DND-41 (cell line): ENCODE measurements around the gene VAMP1.

Experiments
- EZH2 ChIP-seq: IDR thresholded peaks from 3 replicates; pipeline ENCODE4 v1.6.1; 2012; ENCODE audit warnings: borderline replicate concordance, low read depth, mild to moderate bottlenecking, moderate library complexity, low read length, inconsistent platforms; ENCODE audit not compliant: severe bottlenecking
- TF ChIP-seq, protein P1 (sequence below): IDR thresholded peaks from 2 replicates; pipeline ENCODE4 v1.5.1; 2012; ENCODE audit warnings: borderline replicate concordance, low read length, moderate library complexity, mild to moderate bottlenecking; ENCODE audit not compliant: poor library complexity, severe bottlenecking; ENCODE audit errors: extremely low read depth

DNA sequence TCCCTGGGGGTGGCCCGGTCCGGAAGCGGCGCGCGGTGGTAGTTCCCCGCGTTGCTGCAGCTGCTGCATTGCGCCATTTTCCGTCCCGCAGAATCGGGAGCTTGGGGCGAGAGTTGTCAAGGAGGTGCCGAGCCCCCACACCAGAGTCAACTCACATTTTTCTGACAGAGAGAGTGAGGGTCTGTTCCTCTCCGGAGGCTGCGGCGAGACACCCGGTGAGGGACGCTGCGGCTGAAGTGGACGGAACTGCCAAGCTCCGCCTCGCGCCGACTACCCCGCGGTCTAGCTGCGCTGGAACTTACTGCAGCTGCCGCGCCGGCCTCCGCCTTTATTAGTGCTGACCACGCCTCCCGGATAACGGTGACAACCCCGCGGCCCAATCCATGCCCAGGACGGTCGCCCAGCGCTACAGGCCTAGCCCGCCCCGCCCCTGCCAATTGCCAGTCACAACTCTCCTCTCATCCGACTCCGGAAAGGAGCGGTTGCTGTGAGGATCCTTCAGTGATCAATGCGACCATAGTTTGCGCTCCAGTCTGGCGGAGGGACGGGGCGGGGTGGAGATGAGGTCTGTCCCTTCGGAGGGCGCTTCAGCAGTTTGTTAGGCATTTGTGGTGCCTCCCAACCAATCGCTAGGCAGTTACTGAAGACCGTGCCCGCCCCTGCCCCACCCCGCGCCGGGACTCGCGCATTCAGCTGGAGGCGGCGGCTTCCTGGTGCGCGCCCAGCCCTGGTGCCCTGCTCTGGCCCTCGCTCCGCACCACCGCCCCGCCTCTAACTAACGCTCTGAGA, at the start of gene VAMP1:
- TF ChIP-seq, protein P1, sequence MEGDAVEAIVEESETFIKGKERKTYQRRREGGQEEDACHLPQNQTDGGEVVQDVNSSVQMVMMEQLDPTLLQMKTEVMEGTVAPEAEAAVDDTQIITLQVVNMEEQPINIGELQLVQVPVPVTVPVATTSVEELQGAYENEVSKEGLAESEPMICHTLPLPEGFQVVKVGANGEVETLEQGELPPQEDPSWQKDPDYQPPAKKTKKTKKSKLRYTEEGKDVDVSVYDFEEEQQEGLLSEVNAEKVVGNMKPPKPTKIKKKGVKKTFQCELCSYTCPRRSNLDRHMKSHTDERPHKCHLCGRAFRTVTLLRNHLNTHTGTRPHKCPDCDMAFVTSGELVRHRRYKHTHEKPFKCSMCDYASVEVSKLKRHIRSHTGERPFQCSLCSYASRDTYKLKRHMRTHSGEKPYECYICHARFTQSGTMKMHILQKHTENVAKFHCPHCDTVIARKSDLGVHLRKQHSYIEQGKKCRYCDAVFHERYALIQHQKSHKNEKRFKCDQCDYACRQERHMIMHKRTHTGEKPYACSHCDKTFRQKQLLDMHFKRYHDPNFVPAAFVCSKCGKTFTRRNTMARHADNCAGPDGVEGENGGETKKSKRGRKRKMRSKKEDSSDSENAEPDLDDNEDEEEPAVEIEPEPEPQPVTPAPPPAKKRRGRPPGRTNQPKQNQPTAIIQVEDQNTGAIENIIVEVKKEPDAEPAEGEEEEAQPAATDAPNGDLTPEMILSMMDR: no peak
- no peak for TF ChIP-seq EZH2
